ENCODE results near the gene RASAL2. TPM values are rescaled to one million over a fixed set of nuclear protein-coding genes. Genes with fewer than 3 reads are reported as not detected.

RASAL2 gene
- total and polyA plus RNA-seq, 2 of the 13 experiments (the other 11 are each of a cell fraction or from before 2014, with no cell fraction given), result 5.4 to 5.9 TPM

GRCh38 chr1:178379807-178380206, 285.9 kb downstream of the RASAL2 start:
- WGBS (ENCODE audit: low lambda C conversion rate), result 88% methylated on average over 14 of the region's 14 CpGs
- no peak for FAIRE-seq
- no peak for ATAC-seq
- no peaks in the 10 kb centered on the region for H3K27me3 ChIP-seq (ENCODE audit: control insufficient read depth in 1 of 2, insufficient read depth in 2 of 2, low read length in 2 of 2)
- H3K9ac ChIP-seq (ENCODE audit: insufficient read depth, low read depth, low read length), result no peak overlapping the region
- ChIA-PET CTCF (ENCODE audit: low intra/inter-chr PET ratio, low total read pairs) (no interaction called here), POLR2A (no interaction called here)
- no peaks in the 10 kb centered on the region for H4K20me1 ChIP-seq (ENCODE audit: insufficient read depth, low read length)
- no peak for TF ChIP-seq DPF2 (CRISPR knock-in tag; IDR thresholded peaks at IDR 0.05; ENCODE audit: borderline replicate concordance, low read depth)
- TF ChIP-seq ZBTB33 (CRISPR knock-in tag; IDR thresholded peaks at IDR 0.05), result peak; percentile 86
- no peak for TF ChIP-seq ZNF263 (CRISPR knock-in tag; IDR thresholded peaks at IDR 0.05)
- 0 out of 2 replicates have a peak, but pooled peaks have one; percentile 31 for TF ChIP-seq CTCF (CRISPR knock-in tag; IDR thresholded peaks at IDR 0.05)
- TF ChIP-seq ZMYM4 (CRISPR knock-in tag; IDR thresholded peaks at IDR 0.05), result 0 out of 2 replicates have a peak, but pooled peaks have one; percentile 25
- H3K9me3 ChIP-seq (ENCODE audit: low read length), result no peaks in the 10 kb centered on the region
- no peak overlapping the region for H3K27ac ChIP-seq (ENCODE audit: extremely low read length, insufficient read depth, low read length)
- H3K4me2 ChIP-seq (ENCODE audit: low read depth, low read length), result no peak overlapping the region
- intact Hi-C loops (cut with micrococcal nuclease; ENCODE audit: unreplicated experiment) (no loop called here), in situ Hi-C loops (cut with HindIII; ENCODE audit: extremely low pct_ligation_motif_present, low pct_unique_long_range_greater_than_20kb) (loop anchor here (10.0 kb wide), 1 partner anchor 65 kb away; no protein-coding TSS in a partner anchor)
- no peaks in the 10 kb centered on the region for H3K79me2 ChIP-seq (ENCODE audit: insufficient read depth, low read length)
- no peaks in the 10 kb centered on the region for H3K36me3 ChIP-seq (replicated peaks in 1 of 2; ENCODE audit: control insufficient read depth in 1 of 2, insufficient read depth in 2 of 2, low read length in 2 of 2)
- no TSS peak for BruUV-seq (replicated peaks)
- H3K4me3 ChIP-seq (replicated peaks in 1 of 3; ENCODE audit: insufficient read depth in 1 of 3, low read depth in 2 of 3, low read length in 3 of 3), result no peak overlapping the region
- H3K4me1 ChIP-seq (ENCODE audit: insufficient read depth, low read length), result no peaks in the 10 kb centered on the region
- DNase-seq (ENCODE audit: low spot score), result no peak
- no peak overlapping the region for H2AFZ ChIP-seq (ENCODE audit: low read length)

Data from HepG2 (cell line).